GM23248 (cell line): ENCODE data around the gene ABCB11. TPM values are rescaled to one million over a fixed set of nuclear protein-coding genes. Genes with fewer than 3 reads are reported as not detected.

Experiments used
- DNase-seq: peaks from one replicate; pipeline ENCODE4 v3.0.0-alpha.2; 2015
- H2AFZ ChIP-seq: fragments of 200-600 bp; sonication (generic); 2 replicates; pipeline ENCODE4 v1.6.1; 2016; ENCODE audit warnings: antibody characterized with exemption
- H3F3A ChIP-seq: fragments of 200-600 bp; sonication (generic); 2 replicates; pipeline ENCODE4 v1.6.1; 2016; ENCODE audit warnings: mild to moderate bottlenecking, antibody characterized with exemption, mixed run types; ENCODE audit not compliant: insufficient read depth
- H3K27ac ChIP-seq: fragments of 200-600 bp; sonication (generic); 2 replicates; pipeline ENCODE4 v1.5.1; 2016; ENCODE audit warnings: mild to moderate bottlenecking
- H3K27me3 ChIP-seq: fragments of 200-600 bp; sonication (generic); replicated peaks from 2 replicates; pipeline ENCODE4 v1.6.1; 2016; ENCODE audit warnings: mild to moderate bottlenecking; ENCODE audit not compliant: insufficient read depth
- H3K36me3 ChIP-seq: fragments of 200-600 bp; sonication (generic); 2 replicates; pipeline ENCODE4 v1.6.1; 2016; ENCODE audit warnings: low read depth, mild to moderate bottlenecking
- H3K4me1 ChIP-seq: fragments of 200-600 bp; sonication (generic); 2 replicates; pipeline ENCODE4 v1.6.1; 2016; ENCODE audit warnings: mild to moderate bottlenecking; ENCODE audit not compliant: insufficient read depth
- H3K4me2 ChIP-seq: fragments of 200-600 bp; sonication (generic); one replicate; pipeline ENCODE4 v1.6.1; 2016; ENCODE audit warnings: mild to moderate bottlenecking; ENCODE audit not compliant: unreplicated experiment
- H3K4me3 ChIP-seq: fragments of 200-600 bp; sonication (generic); 2 replicates; pipeline ENCODE4 v1.5.1; 2016; ENCODE audit warnings: mild to moderate bottlenecking
- H3K79me2 ChIP-seq: fragments of 200-600 bp; sonication (generic); 2 replicates; pipeline ENCODE4 v1.6.1; 2016; ENCODE audit warnings: mild to moderate bottlenecking; ENCODE audit not compliant: insufficient read depth
- H3K9ac ChIP-seq: fragments of 200-600 bp; sonication (generic); 2 replicates; pipeline ENCODE4 v1.6.1; 2016; ENCODE audit warnings: mild to moderate bottlenecking
- H3K9me2 ChIP-seq: fragments of 200-600 bp; sonication (generic); 2 replicates; pipeline ENCODE4 v1.6.1; 2016; ENCODE audit warnings: mixed run types, mild to moderate bottlenecking, moderate library complexity; ENCODE audit not compliant: insufficient read depth
- H3K9me3 ChIP-seq: fragments of 200-600 bp; sonication (generic); one replicate; pipeline ENCODE4 v1.6.1; 2017; ENCODE audit warnings: low read depth
- H4K20me1 ChIP-seq: fragments of 200-600 bp; sonication (generic); 2 replicates; pipeline ENCODE4 v1.6.0; 2016; ENCODE audit not compliant: insufficient read depth
- EZH2 ChIP-seq: fragments of 200-600 bp; sonication (generic); IDR thresholded peaks from 2 replicates; pipeline ENCODE4 v1.6.1; 2018; ENCODE audit warnings: antibody characterized with exemption, mild to moderate bottlenecking; ENCODE audit not compliant: insufficient read depth, poor library complexity, severe bottlenecking
- EZH2phosphoT487 ChIP-seq: fragments of 200-600 bp; sonication (generic); IDR thresholded peaks from 2 replicates; pipeline ENCODE4 v1.6.1; 2018; ENCODE audit warnings: antibody characterized with exemption, moderate library complexity, mild to moderate bottlenecking, low read depth; ENCODE audit not compliant: insufficient read depth
- WGBS, 2 experiments: methylation state at CpG; one replicate each; pipeline ENCODE4 v1.1.6; 2015 to 2017; ENCODE audit warnings: low lambda C conversion rate in 2 of 2, low coverage in 1 of 2; ENCODE audit errors: missing lambda C conversion rate in 2 of 2; 5-methylcytosine and 5-hydroxymethylcytosine counted together
- in situ Hi-C: fragments of 300-500 bp; cut with MboI; formaldehyde crosslinking; loops from 2 replicates; pipeline ENCODE4 v1.15.0; 2020
- polyA plus RNA-seq: library from polyadenylated mRNA; unstranded; fragments of >200 nt; fragmentation: Nextera tagmentation; extraction: Ambion mirVana; gene quantifications from 2 replicates; pipeline ENCODE4 v1.2.1, GENCODE V29; 2016
- total RNA-seq: library from RNA; depleted of rRNA; stranded (reverse); fragments of >200 nt; shearing (Covaris generic); gene quantifications from 2 replicates; pipeline ENCODE4 v1.2.3, GENCODE V29; 2014

Gene ABCB11
- total and polyA plus RNA-seq, 2 experiments from 2014 or later, result not detected

DNA sequence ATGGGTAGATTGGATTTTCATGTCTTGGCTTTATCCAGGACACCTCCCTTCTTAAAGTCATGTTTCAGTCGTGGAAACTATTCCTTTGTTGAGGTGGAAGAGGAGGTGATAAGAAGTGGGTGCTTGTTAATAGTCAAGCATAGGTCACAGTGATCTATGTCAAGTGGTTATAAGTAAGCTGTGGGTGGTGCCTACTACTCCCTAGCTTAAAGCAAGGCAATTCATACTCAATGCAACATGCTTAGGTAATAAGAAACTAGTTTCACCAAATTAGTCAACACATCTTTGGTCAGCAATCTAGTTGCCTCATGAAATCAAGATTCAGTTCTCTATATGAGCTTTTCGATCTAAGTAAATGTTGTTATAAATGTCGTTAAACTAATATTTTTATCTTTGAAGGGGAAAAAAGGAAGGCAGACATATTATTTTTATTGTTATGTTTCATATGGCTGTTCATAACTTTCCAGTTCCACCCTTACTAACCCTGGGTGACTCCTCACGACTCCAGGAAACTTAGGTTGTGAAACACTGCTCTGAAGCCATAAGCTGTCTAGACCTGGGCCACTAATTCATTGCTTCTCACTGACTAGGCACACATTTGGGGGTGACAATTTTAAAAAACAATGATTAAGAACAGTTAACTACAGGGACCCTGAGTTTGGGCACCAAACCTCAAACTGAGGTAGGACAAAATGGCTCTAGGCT is 5.8 kb upstream of the ABCB11 start:
- DNase-seq, result no peak
- no peaks in the 10 kb centered on the region for H3K27me3 ChIP-seq
- H3K4me3 ChIP-seq, result no peak overlapping the region
- no peaks in the 10 kb centered on the region; the same call in 1 of the 2 replicates for H3K9me2 ChIP-seq
- in situ Hi-C loops, result no loop called here
- 12 to 21% methylated on average over 4 of the region's 4 CpGs for WGBS, 2 experiments
- no peaks in the 10 kb centered on the region for H3F3A ChIP-seq
- TF ChIP-seq EZH2, result no peak
- TF ChIP-seq EZH2phosphoT487, result no peak
- no peak overlapping the region for H3K27ac ChIP-seq
- no peaks in the 10 kb centered on the region for H3K4me1 ChIP-seq
- H2AFZ ChIP-seq, result no peak overlapping the region
- H3K36me3 ChIP-seq, result no peaks in the 10 kb centered on the region
- no peaks in the 10 kb centered on the region for H3K9me3 ChIP-seq
- no peaks in the 10 kb centered on the region for H3K79me2 ChIP-seq
- H3K9ac ChIP-seq, result no peak overlapping the region
- no peak overlapping the region for H3K4me2 ChIP-seq
- H4K20me1 ChIP-seq, result no peaks in the 10 kb centered on the region

DNA sequence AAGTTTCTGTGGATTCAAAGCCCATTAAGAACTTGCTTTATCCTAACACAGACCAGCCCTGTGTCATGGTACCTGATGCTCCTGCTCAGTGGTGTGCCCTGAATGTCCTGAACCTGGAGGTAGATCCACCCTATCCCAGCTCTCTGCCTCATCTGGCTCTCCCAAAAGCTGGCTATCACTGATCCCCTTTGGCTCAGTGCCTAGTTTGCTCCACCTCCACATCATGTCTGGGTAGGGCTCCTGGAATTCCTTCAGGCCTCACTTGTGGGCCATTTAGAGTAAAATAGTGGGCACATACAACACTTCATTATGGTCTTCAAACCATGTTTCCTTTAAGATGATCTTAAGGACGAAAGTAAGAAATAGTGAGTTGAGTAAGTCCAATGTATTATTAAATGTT is 4.8 kb upstream of the ABCB11 start:
- WGBS, 2 experiments, result 16 to 18% methylated on average over 1 of the region's 1 CpG
- H3K9ac ChIP-seq, result no peak overlapping the region
- H3K36me3 ChIP-seq, result no peaks in the 10 kb centered on the region
- no peaks in the 10 kb centered on the region for H3K4me1 ChIP-seq
- no peaks in the 10 kb centered on the region for H3K79me2 ChIP-seq
- no peak for DNase-seq
- H3K4me2 ChIP-seq, result no peak overlapping the region
- H3K9me2 ChIP-seq, result no peaks in the 10 kb centered on the region; the same call in 1 of the 2 replicates
- TF ChIP-seq EZH2 (no peak), EZH2phosphoT487 (no peak)
- no peaks in the 10 kb centered on the region for H4K20me1 ChIP-seq
- in situ Hi-C loops, result no loop called here
- H3K4me3 ChIP-seq, result no peak overlapping the region
- H3F3A ChIP-seq, result no peaks in the 10 kb centered on the region
- H3K27ac ChIP-seq, result no peak overlapping the region
- no peaks in the 10 kb centered on the region for H3K27me3 ChIP-seq
- no peaks in the 10 kb centered on the region for H3K9me3 ChIP-seq
- H2AFZ ChIP-seq, result no peak overlapping the region

DNA sequence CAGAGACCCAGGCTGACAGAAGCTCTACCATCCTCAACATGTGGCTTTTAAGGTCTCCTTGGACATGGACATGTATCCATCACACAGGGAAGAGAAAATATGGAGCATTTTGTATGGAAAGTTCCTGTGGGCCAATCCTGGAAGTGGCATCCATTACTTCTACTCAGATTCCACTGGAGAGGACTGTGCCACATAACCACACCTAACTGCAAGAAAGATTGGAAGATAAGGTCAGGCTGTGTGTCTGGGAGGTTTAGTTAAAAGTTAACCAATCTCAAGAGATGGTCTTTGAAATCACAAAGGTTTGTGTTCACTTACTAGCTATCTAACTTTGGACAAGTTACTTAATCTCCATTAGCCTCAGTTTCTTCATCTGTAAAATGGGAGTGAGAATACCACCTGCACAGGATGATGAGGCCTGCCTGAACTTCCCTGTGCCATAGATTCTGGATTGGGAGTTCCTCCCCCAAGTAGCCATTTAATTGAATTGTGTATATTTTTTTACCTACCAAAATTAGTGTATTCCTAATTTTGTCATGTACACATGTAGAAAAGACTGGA is 3.9 kb upstream of the ABCB11 start:
- no peak for TF ChIP-seq EZH2
- no peak for TF ChIP-seq EZH2phosphoT487
- H3F3A ChIP-seq, result no peaks in the 10 kb centered on the region
- H3K4me3 ChIP-seq, result no peak overlapping the region

DNA sequence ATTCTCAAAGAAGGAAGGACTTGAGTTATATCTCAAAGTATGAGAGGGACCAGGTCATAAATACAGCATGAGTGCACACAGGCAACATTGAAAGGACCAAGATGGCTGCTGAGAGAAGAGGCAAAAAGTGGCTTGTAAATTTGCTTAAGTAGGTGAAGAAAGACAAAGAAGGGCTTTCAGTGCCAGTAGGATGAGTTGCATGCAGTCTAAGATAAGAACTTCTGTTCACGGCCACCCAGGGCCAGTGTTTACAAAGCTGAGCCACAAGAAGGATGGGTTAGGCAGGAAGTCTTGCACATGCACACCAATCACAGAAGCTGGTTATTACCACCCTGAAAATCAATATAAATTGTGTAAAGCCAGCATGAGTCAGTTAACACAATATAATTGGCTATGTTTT is 3.1 kb upstream of the ABCB11 start:
- no peak overlapping the region for H3K27ac ChIP-seq

More for the DNA sequence above, 3.9 kb upstream of the ABCB11 start:
- H3K4me2 ChIP-seq, result no peak overlapping the region
- no peaks in the 10 kb centered on the region for H3K36me3 ChIP-seq
- no peaks in the 10 kb centered on the region; the same call in 1 of the 2 replicates for H3K9me2 ChIP-seq
- no peak overlapping the region for H3K9ac ChIP-seq
- H3K27me3 ChIP-seq, result no peaks in the 10 kb centered on the region
- in situ Hi-C loops, result no loop called here
- no peak overlapping the region for H3K27ac ChIP-seq
- H2AFZ ChIP-seq, result no peak overlapping the region
- no peaks in the 10 kb centered on the region for H4K20me1 ChIP-seq
- DNase-seq, result no peak
- no peaks in the 10 kb centered on the region for H3K79me2 ChIP-seq
- no peaks in the 10 kb centered on the region for H3K4me1 ChIP-seq
- H3K9me3 ChIP-seq, result no peaks in the 10 kb centered on the region

DNA sequence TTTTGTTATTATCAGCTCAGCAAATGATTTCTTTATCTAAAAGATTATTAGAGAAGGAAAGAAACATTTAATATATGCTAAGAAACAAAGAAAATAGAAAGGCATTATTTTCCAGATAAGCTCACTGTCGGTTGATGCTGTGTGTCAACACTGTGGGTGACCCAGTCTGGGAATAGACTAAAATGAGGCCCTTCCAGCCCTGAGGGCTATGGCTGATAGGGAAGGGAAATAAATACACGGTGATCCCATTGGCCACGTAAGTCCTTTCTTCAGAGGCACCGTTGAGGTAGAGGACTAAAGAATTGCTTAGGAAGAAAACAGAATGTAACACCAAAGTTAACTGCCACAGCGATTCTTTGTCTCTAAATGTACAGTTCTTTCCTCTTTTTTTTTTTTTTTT is 1.8 kb downstream of the ABCB11 start:
- in situ Hi-C loops, result no loop called here
- WGBS, 2 experiments, result 27 to 32% methylated on average over 5 of the region's 5 CpGs
- H3F3A ChIP-seq, result no peaks in the 10 kb centered on the region

More for the DNA sequence above, 3.1 kb upstream of the ABCB11 start:
- Histone ChIP-seq H3K4me1 (no peaks in the 10 kb centered on the region), H4K20me1 (no peaks in the 10 kb centered on the region), H3K9ac (no peak overlapping the region), H3K79me2 (no peaks in the 10 kb centered on the region), H3K9me3 (no peaks in the 10 kb centered on the region), H3K9me2 (no peaks in the 10 kb centered on the region; the same call in 1 of the 2 replicates), H3K36me3 (no peaks in the 10 kb centered on the region), H3K4me3 (no peak overlapping the region), H2AFZ (no peak overlapping the region), H3K4me2 (no peak overlapping the region), H3F3A (no peaks in the 10 kb centered on the region), H3K27me3 (no peaks in the 10 kb centered on the region)
- 48 to 53% methylated on average over 1 of the region's 1 CpG for WGBS, 2 experiments
- in situ Hi-C loops, result no loop called here
- TF ChIP-seq EZH2 (no peak), EZH2phosphoT487 (no peak)
- DNase-seq, result no peak

More for the DNA sequence above, 1.8 kb downstream of the ABCB11 start:
- Histone ChIP-seq H3K79me2 (no peaks in the 10 kb centered on the region), H3K4me1 (no peaks in the 10 kb centered on the region), H3K9me2 (no peaks in the 10 kb centered on the region), H3K4me2 (no peak overlapping the region), H3K9me3 (no peaks in the 10 kb centered on the region), H3K27ac (no peak overlapping the region), H3K4me3 (no peak overlapping the region), H2AFZ (no peak overlapping the region), H3K36me3 (no peaks in the 10 kb centered on the region), H3K27me3 (no peaks in the 10 kb centered on the region; the same call in 1 of the 2 replicates), H4K20me1 (no peaks in the 10 kb centered on the region), H3K9ac (no peak overlapping the region)
- TF ChIP-seq EZH2phosphoT487 (no peak), EZH2 (no peak)
- no peak for DNase-seq
